Measurements from ENCODE around the gene WWOX.

DNA sequence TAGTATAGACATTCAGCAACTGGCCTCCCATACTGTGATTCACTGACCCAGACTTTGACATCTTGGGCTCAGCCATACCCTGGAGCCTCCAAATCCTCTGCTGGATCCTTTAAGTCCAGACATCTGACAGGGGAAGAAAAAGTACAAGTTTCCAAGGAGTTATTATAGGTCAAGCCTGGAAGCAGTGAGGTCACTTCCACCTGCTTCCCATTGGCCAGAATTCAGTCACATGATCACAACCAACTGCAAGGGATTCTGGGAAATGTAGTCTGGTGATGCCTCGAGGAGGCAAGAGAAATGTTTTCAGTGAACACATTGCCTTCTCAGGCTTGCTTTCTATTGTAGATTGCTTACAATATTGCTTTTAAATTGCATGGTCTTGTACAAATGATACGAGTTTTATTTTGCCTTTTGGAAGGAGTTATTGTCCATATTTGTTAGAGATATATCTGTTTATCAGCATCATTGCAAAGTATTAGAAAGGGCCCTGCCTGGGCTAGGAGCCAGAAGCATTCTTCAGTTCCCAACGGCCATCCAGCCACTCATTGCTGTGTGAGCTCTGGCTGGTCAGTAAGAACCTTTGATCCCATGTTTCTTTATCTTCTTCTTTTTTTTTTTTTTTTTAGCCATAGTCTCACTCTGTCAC lies 696.9 kb downstream of the WWOX start:
- TF ChIP-seq, protein P1, sequence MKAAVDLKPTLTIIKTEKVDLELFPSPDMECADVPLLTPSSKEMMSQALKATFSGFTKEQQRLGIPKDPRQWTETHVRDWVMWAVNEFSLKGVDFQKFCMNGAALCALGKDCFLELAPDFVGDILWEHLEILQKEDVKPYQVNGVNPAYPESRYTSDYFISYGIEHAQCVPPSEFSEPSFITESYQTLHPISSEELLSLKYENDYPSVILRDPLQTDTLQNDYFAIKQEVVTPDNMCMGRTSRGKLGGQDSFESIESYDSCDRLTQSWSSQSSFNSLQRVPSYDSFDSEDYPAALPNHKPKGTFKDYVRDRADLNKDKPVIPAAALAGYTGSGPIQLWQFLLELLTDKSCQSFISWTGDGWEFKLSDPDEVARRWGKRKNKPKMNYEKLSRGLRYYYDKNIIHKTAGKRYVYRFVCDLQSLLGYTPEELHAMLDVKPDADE (CRISPR knock-in tag; IDR thresholded peaks at IDR 0.05): no peak
- TF ChIP-seq ZFAT (CRISPR knock-in tag; conservative IDR thresholded peaks at IDR 0.05): no peak
- TF ChIP-seq KDM1A (CRISPR knock-in tag; IDR thresholded peaks at IDR 0.05): no peak
